Stimulated activated CD4-positive, alpha-beta T cell treated with anti-CD3 and anti-CD28 coated beads, TNF-alpha, amount 100 ng/mL, for 48 hours (primary cell): ENCODE measurements around the gene CEP76.
A peak's percentile ranks its signal among the peaks of the same experiment; 100 is the strongest.

Experiments
- DNase-seq, 3 donors: peaks; one replicate each; pipeline ENCODE4 v3.0.0-alpha.2; 2020; ENCODE audit warnings: low read depth in 3 of 3

CEP76 gene, protein sequence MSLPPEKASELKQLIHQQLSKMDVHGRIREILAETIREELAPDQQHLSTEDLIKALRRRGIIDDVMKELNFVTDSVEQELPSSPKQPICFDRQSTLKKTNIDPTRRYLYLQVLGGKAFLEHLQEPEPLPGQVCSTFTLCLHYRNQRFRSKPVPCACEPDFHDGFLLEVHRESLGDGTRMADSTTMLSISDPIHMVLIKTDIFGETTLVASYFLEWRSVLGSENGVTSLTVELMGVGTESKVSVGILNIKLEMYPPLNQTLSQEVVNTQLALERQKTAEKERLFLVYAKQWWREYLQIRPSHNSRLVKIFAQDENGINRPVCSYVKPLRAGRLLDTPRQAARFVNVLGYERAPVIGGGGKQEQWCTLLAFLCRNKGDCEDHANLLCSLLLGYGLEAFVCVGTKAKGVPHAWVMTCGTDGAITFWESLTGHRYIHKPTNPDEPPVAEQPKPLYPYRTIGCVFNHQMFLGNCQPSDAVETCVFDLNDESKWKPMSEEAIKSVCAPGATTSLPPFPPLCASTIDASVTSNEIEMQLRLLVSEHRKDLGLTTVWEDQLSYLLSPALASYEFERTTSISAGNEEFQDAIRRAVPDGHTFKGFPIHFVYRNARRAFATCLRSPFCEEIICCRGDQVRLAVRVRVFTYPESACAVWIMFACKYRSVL

DNA sequence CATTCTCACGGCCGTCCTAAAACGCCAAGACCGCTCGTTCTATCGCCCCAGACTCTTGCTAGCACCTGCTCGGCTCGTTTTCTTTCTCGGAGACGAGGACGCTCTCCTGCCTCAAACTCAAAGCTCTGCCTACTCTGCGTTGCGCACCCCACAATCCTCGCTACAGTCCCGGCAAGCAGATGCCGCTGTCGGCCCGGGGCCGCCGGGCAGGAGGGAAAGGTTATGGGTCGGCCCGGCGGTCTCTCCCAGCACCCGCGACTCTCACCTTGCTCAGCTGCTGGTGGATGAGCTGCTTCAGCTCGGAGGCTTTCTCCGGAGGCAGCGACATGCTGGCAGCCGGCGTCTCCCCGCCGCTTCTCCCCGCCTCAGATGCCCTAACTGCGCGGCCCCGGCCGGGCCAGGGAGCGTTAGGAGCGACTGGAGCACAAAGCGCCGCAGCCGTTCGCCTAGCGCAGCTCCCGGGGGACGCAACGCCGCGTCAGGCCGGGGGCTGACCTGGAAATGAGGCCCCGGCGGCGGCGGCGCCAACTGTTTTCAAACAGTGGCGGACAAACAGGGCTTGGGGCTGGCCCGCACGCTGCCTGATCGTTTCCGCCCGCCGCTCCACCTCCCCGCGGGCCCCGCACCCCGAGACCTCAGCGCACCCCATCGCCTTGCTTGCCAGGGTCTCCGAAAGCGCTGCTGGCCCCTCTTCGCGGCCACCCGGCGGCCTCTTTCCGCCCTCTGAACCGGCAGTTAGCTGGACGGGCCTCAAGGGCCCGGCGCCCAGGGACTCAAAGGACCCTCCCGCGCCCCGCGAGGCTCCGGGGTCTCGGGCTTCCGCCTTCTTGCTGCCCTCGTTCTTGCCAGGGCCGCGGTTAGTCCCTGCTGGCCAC is at the start of gene CEP76, which contains the start of gene PSMG2:
TSS of gene CEP76 (minus strand) at position 503 of the 875 bp plus-strand sequence. CDS start at position 328, 175 bp downstream.
TSS of gene PSMG2 (plus strand) at position 822 of the 875 bp plus-strand sequence. CDS start 66 bp downstream, outside the sequence.
- DNase-seq, result peak; percentile 72 to 79 (median 75)

DNA sequence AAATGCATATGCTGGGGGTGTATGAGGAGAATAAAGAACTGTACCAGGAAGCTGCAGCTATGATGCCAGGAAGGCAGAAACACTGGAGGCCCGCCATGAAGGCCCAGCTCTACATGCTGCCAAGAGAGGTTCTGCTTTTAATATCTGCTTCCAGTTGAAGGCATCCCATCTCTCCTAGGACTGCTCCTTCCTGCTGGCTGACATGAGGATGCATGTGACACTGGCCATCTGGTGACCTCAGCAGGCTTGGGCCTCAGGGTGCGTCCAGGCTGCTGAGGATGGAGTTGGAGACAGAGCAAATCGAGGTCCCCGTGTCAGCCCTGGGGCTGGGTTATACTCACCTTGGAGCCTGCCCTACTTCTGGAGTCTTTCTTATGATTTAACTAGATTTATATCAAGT is 49.4 kb upstream of the CEP76 start:
- no peak for DNase-seq

DNA sequence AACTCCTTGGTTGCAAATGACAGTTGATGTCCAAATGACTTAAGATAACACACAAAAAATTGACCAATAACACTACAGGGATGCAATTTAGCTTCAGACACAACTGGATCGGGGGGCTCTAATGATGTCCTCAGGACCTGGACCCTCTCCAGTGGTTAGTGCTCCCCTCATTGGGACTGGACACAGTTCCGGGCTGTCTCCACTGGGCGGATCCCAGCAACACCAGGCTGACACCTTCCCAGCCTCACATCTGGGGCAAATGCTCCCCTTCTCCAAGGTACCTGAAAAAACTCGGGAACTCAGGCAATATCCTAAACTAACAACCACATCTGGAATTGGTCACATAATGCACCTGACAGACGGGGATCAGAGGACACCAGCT is 49.0 kb upstream of the CEP76 start:
- DNase-seq, result no peak

DNA sequence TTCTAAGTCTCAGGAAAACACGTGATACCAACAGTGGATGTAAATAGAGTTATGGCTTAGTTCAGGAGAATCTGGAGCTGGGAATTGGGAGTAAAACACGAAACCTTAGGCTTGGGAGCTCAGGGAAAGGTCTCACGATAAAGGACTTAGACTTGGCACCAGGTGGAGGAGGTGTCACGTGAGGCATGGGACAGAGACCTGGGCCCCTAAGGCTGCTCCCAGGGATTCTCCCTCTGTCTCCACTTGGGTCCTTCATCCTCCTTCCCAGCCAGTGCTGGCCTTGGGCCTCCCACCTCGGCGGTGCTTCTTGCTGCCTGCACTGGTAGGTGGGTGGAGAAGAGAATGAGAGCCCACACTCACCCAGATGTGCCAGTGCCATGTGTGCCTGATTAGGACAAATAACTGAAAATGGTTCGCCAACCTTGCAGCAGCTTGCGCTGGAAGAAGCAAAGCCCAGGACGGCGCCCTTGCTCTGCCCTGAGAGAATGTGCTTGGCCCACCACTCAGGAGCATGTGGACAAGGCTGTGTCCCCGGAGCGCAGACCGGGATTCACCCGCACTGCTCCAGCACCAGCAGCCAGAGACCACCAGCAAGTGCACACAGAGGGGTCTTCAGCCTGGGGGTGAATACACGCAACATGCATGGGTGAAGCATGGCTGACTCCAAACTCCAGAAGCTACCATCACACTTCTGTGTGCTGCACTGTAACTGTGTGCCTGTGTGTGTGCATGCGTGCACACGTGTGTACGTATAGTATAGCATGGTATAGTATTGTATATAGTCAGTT is 48.4 kb upstream of the CEP76 start:
- no peak for DNase-seq

DNA sequence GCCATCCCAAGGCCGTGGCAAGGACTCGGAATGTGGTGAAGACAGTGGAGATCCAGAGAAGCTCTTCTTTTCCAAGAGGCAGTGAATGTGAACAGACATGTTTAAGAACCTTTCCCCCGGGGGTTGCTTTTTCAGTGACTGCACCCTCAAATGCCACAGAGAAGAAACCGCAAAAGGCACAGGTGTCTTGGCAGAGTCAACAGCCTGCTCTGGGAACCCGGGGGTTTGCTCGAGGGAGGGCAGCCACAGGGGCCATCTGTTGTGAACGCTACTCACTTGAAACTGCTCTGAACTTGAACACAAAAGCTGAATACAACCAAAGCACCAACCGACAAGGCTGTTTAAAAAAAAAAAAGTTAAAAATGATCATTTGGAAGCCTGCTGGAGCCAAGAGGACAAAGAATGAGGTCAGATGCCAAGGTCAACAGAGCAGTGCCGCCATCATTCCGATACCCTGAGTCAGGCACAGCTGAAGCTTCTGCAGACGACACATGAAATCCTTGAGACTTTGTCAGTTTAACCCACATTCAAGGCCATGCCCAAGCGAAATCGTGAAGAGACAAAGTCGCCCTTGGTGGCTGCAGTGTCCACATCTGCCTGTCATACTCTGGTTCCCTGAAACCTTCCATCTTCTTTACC is 47.7 kb upstream of the CEP76 start:
- peak in 1 of 3 donors; percentile 26 for DNase-seq

DNA sequence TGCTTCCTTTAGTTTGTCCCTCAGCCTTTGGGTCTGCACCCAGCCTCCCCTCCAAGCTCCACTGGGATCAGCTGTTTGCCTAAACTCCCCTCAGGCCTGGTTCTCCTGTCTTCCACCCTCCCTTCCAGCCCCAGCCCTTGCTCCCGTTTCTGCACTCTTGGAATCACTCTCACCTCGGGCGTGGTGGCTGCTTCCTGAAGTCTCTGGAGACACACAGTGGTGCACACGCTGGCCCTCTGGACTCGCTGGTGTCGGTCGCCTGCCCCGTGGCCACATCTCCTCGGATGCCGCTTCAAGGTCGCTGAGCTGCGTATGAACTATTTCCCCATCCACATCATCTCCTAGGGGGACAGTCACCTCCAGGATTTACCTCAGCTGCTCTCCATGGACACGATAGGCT is 46.6 kb upstream of the CEP76 start:
- no peak for DNase-seq

DNA sequence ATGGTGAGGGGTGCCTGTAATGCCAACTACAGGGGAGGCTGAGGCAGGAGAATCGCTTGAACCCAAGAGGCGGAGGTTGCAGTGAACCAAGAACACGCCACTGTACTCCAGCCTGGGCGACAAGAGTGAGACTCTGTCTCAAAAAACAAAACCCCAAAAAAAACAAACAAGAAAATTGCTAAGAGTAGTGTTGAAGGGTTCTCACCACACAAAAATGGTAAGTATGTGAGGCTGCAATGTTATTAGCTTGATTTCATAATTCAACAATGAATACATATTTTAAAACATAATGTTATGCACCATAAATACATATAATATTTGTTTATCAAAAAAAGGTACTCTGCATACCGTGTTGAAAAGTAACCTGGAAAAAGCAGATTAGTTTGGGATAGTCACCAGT is 46.1 kb upstream of the CEP76 start:
- no peak for DNase-seq

DNA sequence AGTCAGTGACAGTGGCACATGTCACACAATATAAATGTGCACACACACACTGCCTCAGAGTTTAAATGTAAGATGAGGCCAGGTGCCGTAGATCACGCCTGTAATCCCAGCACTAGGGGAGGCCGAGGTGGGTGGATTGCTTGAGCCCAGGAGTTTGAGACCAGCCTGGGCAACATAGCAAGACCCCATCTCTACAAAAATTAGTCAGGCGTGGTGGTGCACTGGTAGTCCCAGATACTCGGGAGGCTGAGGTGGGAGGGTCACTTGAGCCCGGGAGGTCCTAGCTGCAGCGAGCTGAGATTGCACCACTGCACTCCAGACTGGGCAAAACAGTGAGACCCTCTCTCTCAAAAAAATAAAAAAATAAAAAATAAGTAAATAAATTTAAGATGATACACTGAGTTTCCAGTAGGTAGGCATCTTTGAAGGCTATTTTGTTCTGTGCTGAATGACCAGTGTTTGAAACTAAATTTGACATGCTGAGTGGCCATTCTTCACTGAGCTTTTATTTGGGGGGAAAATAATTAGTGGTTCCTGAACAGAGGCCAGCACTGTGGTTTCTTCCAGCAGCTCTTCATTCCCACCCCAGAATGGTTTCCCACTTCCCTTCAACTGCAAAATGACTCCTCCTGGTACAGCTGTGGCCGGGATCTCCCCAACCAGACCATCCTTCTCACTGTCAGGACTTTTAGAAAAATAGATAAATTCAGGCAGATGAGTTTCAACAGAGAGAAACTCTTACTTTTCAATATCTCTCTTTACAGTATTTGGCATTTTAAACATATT is 45.2 kb upstream of the CEP76 start:
- DNase-seq, result no peak

DNA sequence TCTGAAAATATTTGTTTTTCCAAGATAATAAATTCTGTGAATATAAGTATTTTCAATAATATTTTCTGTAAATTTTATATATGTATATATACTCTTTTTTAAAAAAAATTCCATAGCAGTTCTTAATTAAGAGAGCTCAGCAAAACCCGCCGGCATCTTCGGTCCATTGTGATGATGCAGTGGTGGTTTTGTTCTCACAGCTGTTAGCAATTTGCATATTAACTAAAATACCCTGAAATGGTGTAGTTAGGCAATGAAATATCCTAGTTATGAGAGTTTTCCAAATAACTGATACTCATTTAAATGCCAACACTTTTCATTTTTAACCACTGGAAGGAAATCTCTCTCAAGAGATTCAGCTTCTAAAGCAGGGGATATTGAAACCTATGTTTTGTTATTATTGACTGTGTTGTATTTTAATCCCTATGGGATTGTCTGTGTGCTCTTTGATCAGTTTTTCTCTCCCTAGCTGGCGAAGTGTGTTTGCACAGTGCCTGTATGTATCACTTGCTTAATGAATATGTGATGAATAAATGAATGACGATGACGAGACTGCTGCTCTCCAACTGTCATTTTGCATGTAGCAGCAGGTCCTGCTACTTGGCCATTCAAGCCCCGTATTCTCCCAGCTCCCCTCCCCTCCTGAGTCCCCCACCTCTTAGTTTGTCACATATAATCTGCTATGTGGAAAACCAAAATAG is 42.7 kb upstream of the CEP76 start:
- no peak for DNase-seq

DNA sequence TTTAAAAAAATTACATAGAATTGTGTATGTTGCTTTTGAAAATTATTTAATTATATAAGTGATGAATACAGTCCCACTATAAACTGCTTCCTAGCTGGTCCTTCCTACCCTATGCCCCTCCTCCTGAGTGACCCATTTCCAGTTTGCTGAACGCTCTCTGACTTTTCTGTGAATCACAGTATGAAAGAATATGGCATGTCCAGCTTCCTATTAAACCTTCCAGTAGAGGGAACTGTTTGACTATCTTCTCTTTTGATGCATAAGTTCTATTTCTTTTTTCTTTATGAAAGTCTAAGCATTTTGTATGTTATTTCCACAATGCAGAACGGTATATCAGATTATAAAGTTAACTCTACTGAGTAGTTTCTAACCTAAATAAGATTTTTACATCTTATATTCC is 41.6 kb upstream of the CEP76 start:
- DNase-seq, result no peak

DNA sequence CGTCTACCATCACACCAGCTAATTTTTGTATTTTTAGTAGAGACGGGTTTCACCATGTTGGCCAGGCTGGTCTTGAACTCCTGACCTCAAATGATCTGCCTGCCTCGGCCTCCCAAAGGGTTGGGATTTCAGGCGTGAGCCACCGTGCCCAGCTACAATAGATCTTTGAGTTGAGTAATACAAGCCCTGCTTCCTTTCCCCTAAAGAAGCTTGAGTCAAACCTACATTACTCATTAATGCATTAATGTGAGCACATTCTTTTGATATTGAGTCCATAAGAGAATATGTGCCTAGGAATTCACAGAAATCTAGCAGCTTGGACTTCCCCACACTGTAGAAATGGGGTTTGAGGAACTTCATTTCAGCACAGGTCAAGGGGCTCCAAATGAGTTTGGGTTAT is 39.9 kb upstream of the CEP76 start:
- no peak for DNase-seq

DNA sequence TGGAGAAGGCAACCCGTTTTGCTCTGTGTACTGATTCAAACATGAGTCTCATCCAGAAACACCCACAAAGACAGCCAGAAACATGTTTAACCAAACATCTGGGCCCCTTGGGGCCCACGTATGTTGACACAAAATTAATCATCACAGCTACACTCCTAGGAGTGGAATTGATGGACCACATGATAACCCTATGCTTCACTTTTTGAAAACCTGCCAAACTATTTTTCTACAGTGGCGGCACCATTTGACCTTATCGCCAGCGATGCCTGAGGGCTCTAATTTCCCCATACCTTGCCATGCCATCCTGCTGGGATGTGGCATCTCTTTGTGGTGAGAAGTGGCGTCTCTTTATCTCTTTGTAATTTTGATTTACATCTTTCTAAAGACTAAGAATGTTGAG is 38.8 kb upstream of the CEP76 start:
- no peak for DNase-seq

DNA sequence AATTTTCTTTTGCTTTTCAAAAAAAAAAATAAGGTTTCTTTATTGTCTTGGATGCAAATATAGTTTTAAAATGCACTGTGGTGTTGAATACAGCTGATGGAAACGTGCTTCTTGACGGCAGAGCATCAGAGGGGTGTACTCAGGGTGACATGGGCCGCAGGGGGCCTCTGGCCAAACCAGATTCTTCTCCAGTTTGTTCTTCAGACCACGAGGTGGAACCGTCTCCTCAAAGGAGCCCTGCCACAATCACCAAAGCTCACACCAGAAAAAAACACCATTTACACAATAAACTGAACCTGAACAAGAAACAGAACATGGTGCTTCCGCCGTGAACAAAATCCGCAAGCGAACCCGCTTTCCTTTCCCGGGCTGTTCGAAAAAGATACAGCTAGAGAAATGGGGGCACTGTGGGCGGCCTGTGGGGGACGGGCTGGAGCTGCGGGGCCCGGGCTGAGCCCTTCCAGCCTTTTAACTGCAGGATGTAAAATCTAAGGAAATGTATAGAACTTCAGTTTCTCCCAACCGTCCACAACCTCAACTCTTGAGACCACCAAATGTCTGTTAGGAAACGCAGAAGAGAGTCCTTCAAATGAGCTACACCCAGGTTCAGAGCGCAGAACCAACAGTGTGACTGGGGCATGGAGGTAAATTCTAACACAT is 34.9 kb upstream of the CEP76 start:
- DNase-seq, result no peak

DNA sequence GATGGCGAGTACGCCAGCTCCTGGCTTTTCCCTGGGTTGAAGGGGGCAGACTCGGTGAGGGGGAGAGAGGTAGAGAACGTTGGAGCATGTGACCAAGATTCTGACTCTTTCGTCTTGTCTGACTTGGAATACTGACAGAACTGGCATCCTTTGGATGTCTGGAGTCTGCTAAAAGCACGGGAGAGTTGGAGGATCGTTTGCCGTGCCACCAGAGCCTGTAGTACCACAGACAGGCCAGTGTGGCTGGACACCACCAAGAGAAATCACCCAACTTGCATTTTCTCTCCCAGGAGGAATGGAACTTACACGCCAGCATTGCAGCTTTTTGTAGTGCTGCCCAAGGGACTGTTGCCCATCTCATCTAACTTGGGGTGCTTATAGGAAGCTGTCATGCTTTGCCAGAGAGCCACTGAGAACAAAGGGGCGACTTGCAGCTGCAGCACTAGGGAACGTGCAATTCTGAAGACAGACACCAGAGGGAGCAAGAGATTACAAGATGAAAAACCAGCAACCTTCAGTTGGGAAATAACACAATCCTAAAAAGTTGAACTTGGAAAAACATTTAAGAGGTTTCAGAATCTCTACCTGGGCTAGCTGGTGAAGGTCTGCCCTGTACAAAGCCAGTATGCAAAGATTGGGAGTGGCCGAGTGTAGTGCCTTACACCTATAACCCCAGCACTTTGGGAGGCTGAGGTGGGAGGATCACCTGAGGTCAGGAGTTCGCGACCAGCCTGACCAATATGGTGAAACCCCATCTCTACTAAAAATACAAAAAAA is 24.4 kb upstream of the CEP76 start:
- peak in 2 of 3 donors; percentile 60 to 63 for DNase-seq

DNA sequence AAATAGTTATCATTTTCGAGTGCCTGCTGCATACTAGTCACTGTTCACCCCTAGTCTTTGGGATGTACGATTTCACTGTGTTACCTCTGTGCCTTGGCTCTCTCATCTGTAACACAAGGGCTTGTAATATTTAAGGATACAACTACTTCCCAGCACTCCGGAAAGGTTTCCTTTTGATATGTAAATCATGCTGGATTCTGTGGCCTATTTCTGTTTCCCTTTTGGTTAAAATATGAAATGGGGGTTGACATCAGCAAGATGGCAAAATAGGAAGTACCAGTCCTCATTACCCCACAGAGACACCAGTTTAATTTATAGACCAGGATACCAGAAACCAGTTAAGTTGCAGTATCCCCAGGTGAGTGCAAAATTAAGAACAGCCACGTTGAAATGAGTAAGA is 23.8 kb upstream of the CEP76 start:
- DNase-seq, result no peak

DNA sequence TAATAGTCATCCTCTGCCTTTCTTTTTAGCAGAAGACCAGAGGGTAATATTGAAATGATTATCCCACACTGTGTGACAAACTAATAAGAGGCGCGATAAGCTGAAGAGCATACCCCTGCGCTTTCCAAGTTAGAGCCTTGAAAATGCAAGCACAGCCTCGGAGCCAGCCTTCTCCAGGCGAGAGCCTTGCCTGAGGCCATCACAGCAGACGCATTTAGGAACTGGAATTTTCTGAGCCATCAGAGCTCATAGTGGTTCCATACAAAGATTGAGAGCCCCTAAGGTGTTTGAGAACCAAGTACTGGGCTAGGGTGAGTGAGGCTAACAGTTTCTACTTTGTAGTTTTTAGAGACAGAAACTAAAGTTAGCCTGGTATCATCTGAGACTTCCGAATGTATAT is 20.2 kb upstream of the CEP76 start:
- no peak for DNase-seq

DNA sequence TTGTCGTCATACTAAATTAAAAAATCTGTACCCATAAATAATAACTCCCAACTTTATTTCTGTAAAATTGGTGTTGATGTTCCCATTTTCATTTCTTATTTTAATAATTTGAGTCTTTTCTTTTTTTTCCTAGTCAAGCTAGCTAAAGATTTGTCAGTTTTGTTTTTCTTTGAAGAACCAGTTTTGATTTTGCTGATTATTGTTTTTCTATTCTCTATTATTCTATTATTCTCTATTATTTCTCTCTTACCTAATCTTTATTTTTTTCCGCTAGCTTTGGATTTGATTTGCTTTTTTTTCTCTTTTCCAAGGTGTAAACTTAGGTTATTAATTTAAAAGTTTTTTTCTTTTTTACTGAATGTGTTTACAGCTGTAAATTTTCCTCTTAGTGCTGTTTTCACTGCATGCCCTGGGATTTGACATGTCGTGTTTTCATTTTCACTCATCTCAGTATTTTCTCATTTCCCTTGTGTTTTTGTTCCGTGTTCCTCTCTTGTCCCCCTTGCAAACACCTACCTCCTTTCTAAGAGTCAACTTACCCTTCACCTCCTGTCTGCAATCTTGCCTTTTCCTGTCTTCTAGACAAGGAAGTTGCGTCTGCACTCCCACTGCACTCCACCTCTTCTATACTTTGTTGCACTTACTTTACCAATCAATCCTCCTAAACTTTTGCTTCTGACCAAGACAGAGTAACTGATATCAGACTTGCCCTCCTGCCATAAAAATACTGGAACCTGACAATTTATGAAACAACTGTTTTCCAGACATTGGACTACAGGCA is 19.2 kb upstream of the CEP76 start:
- DNase-seq, result no peak
